A549 (cell line): ENCODE data around the gene MPL. TPM values are rescaled to one million over a fixed set of nuclear protein-coding genes. Genes with fewer than 3 reads are reported as not detected.

ENCODE experiments used
- ATAC-seq, 2 experiments: fragments of 200-7000 bp in 1 of 2; fragments of >200 bp in 1 of 2; cut with Nextera tagmentation in 1 of 2; cut with Tn5 transposase in 1 of 2; 3 replicates each; pipeline versions ENCODE4 v1.8.0 to v1.9.1; 2018 to 2020; ENCODE audit warnings: mild to moderate bottlenecking in 1 of 2, moderate library complexity in 1 of 2
- CTCF ChIA-PET: fragments of 300-600 bp; sonication (Branson Sonifier 250); formaldehyde crosslinking; extraction: SDS; loops from one replicate; lab custom pipeline; 2021; ENCODE audit warnings: antibody characterized with exemption, inconsistent platforms; lab: Yijun Ruan, JAX
- POLR2A ChIA-PET: fragments of 350-600 bp; formaldehyde crosslinking; extraction: SDS; loops from one replicate; lab custom pipeline; 2021; ENCODE audit warnings: antibody characterized with exemption, inconsistent platforms; lab: Yijun Ruan, JAX
- DNase-seq, 2 experiments: peaks; one replicate each; pipeline versions ENCODE4 v3.0.0 to v3.0.0-alpha.2; 2011 to 2016; ENCODE audit warnings: low read depth in 1 of 2, low spot score in 1 of 2
- FAIRE-seq: peaks from 2 replicates; lab custom pipeline; 2011; peaks lifted over from hg19 to GRCh38; lab: Jason Lieb, UNC
- H3K27ac ChIP-seq, 2 experiments: fragments of >200 bp; sonication (Bioruptor Twin); formaldehyde crosslinking; 3 replicates each; pipeline ENCODE4 v1.5.1; 2016 to 2017
- H3K4me1 ChIP-seq: fragments of >200 bp; sonication (Bioruptor Twin); formaldehyde crosslinking; 3 replicates; pipeline ENCODE4 v1.6.1; 2016
- H3K4me2 ChIP-seq: fragments of >200 bp; sonication (Bioruptor Twin); formaldehyde crosslinking; 3 replicates; pipeline ENCODE4 v1.6.1; 2016
- H3K4me3 ChIP-seq: fragments of >200 bp; sonication (Bioruptor Twin); formaldehyde crosslinking; 3 replicates; pipeline ENCODE4 v1.5.1; 2016
- H3K9me3 ChIP-seq: fragments of >200 bp; sonication (Bioruptor Twin); formaldehyde crosslinking; 3 replicates; pipeline ENCODE4 v1.6.1; 2016
- BHLHE40 ChIP-seq: IDR thresholded peaks from 2 replicates; pipeline ENCODE4 v1.6.1; 2012; ENCODE audit warnings: low read depth, low read length, inconsistent platforms
- CEBPB ChIP-seq, 2 experiments: fragments of >200 bp in 1 of 2; sonication (Bioruptor Twin) in 1 of 2; formaldehyde crosslinking in 1 of 2; IDR thresholded peaks; 2 replicates each; pipeline ENCODE4 v1.6.1; 2012 to 2016
- EP300 ChIP-seq, 2 experiments: fragments of >200 bp; sonication (Bioruptor Twin); formaldehyde crosslinking; IDR thresholded peaks; 2 replicates in 1 of 2; 3 replicates in 1 of 2; pipeline ENCODE4 v1.6.1; 2016 to 2017
- FOSB ChIP-seq: fragments of 250-450 bp; sonication (Bioruptor Pico); IDR thresholded peaks from 2 replicates; pipeline ENCODE4 v1.5.0; 2020; ENCODE audit warnings: mild to moderate bottlenecking, moderate library complexity
- FOSL2 ChIP-seq, 2 experiments: fragments of 450-650 bp in 1 of 2; fragments of >200 bp in 1 of 2; sonication (Bioruptor Twin) in 1 of 2; formaldehyde crosslinking; IDR thresholded peaks; 2 replicates each; pipeline versions ENCODE4 v1.5.0 to v1.6.1; 2016 to 2020; ENCODE audit warnings: mild to moderate bottlenecking in 1 of 2, moderate library complexity in 1 of 2
- FOXS1 ChIP-seq: fragments of 250-450 bp; sonication (Bioruptor Pico); IDR thresholded peaks from 2 replicates; pipeline ENCODE4 v1.5.0; 2020; ENCODE audit warnings: mild to moderate bottlenecking, moderate library complexity
- GATA3 ChIP-seq: IDR thresholded peaks from 2 replicates; pipeline ENCODE4 v1.6.1; 2012; ENCODE audit warnings: borderline replicate concordance
- HDAC2 ChIP-seq: fragments of 200-600 bp; sonication (generic); IDR thresholded peaks from 2 replicates; pipeline ENCODE4 v1.6.1; 2016
- HEYL ChIP-seq: fragments of 250-450 bp; sonication (Bioruptor Pico); IDR thresholded peaks from 2 replicates; pipeline ENCODE4 v1.8.0; 2021; ENCODE audit warnings: mild to moderate bottlenecking, moderate library complexity
- HOXB5 ChIP-seq: fragments of 250-450 bp; sonication (Bioruptor Pico); IDR thresholded peaks from 2 replicates; pipeline ENCODE4 v1.5.0; 2020; ENCODE audit warnings: mild to moderate bottlenecking, moderate library complexity
- KDM1A ChIP-seq: fragments of 200-600 bp; sonication (generic); IDR thresholded peaks from 2 replicates; pipeline ENCODE4 v1.6.1; 2016; ENCODE audit warnings: low read depth, mild to moderate bottlenecking
- MAZ ChIP-seq: fragments of 150-350 bp; IDR thresholded peaks from 2 replicates; pipeline ENCODE4 v1.6.1; 2014; ENCODE audit warnings: antibody characterized with exemption, low read depth, low read length, borderline replicate concordance
- NFE2L2 ChIP-seq: fragments of 150-350 bp; conservative IDR thresholded peaks from 2 replicates; pipeline ENCODE4 v1.6.1; 2014; ENCODE audit warnings: low read length
- NR3C1 ChIP-seq: fragments of >200 bp; sonication (Bioruptor Twin); formaldehyde crosslinking; IDR thresholded peaks from 3 replicates; pipeline ENCODE4 v1.6.1; 2017
- RAD21 ChIP-seq, 2 experiments: fragments of >200 bp in 1 of 2; sonication (Bioruptor Twin) in 1 of 2; formaldehyde crosslinking in 1 of 2; IDR thresholded peaks in 1 of 2; conservative IDR thresholded peaks in 1 of 2; 2 replicates in 1 of 2; 3 replicates in 1 of 2; pipeline ENCODE4 v1.6.1; 2012 to 2018; ENCODE audit warnings: inconsistent platforms in 1 of 2
- RFX5 ChIP-seq: fragments of 450-650 bp; IDR thresholded peaks from 2 replicates; pipeline ENCODE4 v1.7.1; 2014; ENCODE audit warnings: antibody characterized with exemption, mild to moderate bottlenecking, moderate library complexity
- TP53 ChIP-seq: fragments of 250-450 bp; sonication (Bioruptor Pico); IDR thresholded peaks from 2 replicates; pipeline ENCODE4 v1.5.0; 2021; ENCODE audit warnings: mild to moderate bottlenecking, moderate library complexity
- ZC3H11A ChIP-seq: fragments of 450-650 bp; IDR thresholded peaks from 2 replicates; pipeline ENCODE4 v1.6.1; 2014; ENCODE audit warnings: antibody characterized with exemption, mild to moderate bottlenecking
- ZFP36 ChIP-seq: fragments of 450-650 bp; IDR thresholded peaks from 2 replicates; pipeline ENCODE4 v1.6.1; 2014; ENCODE audit warnings: borderline replicate concordance; ENCODE audit not compliant: partially characterized antibody
- ZNF302 ChIP-seq: fragments of 250-450 bp; sonication (Bioruptor Pico); IDR thresholded peaks from 2 replicates; pipeline ENCODE4 v1.9.0; 2021; ENCODE audit warnings: inconsistent platforms, mild to moderate bottlenecking, moderate library complexity
- WGBS: methylation state at CpG from one replicate; pipeline ENCODE4 v1.1.6; 2017; ENCODE audit errors: missing lambda C conversion rate; 5-methylcytosine and 5-hydroxymethylcytosine counted together
- polyA plus RNA-seq, 4 experiments: library from polyadenylated mRNA; depleted of rRNA in 3 of 4; stranded (reverse); fragments of >200 nt; fragmentation: RNase III in 1 of 4; extraction: RNeasy Plus Mini Kit Qiagen cat#74134 plus additional on column Dnase treatment in 1 of 4; gene quantifications; 2 replicates in 3 of 4; 3 replicates in 1 of 4; pipeline ENCODE4 v1.2.3, GENCODE V29; 2011 to 2017
- TF ChIP-seq, protein P1 (sequence below): fragments of 200-600 bp; sonication (generic); IDR thresholded peaks from 2 replicates; pipeline ENCODE4 v1.6.1; 2016; ENCODE audit warnings: antibody characterized with exemption, mild to moderate bottlenecking, moderate library complexity
- TF ChIP-seq, protein P2 (sequence below): fragments of >200 bp; sonication (Bioruptor Twin); formaldehyde crosslinking; IDR thresholded peaks from 3 replicates; pipeline ENCODE4 v1.6.1; 2016
- TF ChIP-seq, protein P3 (sequence below): fragments of 250-450 bp; sonication (Bioruptor Pico); IDR thresholded peaks from 2 replicates; pipeline ENCODE4 v1.5.0; 2021; ENCODE audit warnings: mild to moderate bottlenecking, moderate library complexity, borderline replicate concordance

Gene MPL
- polyA plus RNA-seq, 2 of the 4 experiments (the other 2 are of a cell fraction), result not detected

DNA sequence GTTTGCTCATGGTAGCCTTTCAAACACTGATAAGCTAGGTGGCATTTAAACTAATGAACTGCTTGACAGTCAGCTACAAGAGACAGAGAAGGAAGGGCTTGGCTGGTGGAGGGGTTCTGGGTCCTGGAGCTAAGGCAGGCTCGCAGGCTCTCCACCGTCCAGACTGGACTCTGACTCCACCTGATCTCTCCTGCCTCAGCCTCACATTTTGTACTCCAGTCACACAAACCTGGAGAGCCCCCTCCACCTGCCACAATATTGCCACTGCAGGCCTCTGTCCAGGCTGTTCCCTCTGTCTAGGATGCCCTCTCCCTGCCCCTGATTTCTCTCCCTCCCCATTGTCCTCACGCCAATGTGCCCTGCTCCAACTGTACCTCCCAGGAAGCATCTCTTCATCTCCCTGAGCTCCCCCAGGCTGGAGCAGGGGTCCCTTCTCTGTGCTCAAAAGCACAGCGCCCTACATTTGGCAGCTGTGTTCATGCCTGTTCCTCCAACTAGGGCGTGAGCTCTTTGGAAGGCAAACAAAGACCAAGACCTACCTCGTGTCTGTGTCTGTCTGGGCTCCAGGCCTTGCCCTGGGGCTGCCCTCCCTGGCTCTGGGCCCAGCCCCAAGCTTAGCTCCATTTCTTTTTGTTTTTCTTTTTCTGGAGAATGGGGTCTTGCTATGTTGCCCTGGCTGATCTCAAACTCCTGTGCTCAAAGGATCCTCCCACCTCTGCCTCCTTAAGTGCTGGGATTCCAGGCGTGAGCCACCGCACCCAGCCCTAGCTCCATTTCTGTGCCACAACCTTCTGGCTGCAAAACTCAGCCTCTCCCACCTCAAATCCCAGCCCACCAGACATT is 33.9 kb upstream of the MPL start:
- H3K4me1 ChIP-seq, result no peaks in the 10 kb centered on the region
- WGBS, result 79% methylated on average over 8 of the region's 8 CpGs
- H3K4me2 ChIP-seq, result no peak overlapping the region
- no peaks in the 10 kb centered on the region for H3K9me3 ChIP-seq
- no peak overlapping the region for H3K4me3 ChIP-seq
- ChIA-PET POLR2A (no interaction called here), CTCF (interaction anchor here (0.8 kb wide), 1 partner anchor 13 kb away, joined by 3 read pairs; no protein-coding TSS in a partner anchor)
- TF ChIP-seq MAZ, result no peak
- no peak overlapping the region for H3K27ac ChIP-seq
- FAIRE-seq (no peak), DNase-seq (no peak), ATAC-seq (no peak)

DNA sequence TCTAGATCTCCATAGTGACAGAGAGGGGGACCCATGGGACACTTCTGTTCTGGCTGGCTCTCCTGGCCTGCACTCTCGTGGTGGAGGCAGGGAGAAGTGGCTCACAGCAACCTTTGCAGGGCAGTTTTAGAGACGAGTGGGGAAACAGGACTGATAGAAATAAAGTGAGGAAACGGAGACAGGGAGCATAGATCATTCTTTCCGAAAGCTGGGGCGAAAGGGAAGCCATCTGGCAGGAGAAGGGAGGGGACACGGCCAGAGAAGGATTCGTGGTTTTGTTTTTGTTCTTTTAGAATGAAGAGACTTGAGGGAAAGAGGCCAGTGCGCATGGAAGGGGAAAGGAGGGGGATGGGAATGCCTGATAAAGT is 33.3 kb upstream of the MPL start:
- WGBS, result 72% methylated on average over 8 of the region's 8 CpGs
- Histone ChIP-seq H3K4me3 (no peak overlapping the region), H3K27ac (no peak overlapping the region), H3K4me2 (no peak overlapping the region), H3K9me3 (no peaks in the 10 kb centered on the region), H3K4me1 (no peaks in the 10 kb centered on the region)
- TF ChIP-seq ZNF302, result no peak
- no peak for TF ChIP-seq FOSB
- TF ChIP-seq KDM1A, result no peak
- ChIA-PET CTCF (interaction anchor here (2.1 kb wide), 1 partner anchor 13 kb away, joined by 5 read pairs; no protein-coding TSS in a partner anchor), POLR2A (no interaction called here)
- FAIRE-seq, result no peak
- no peak for DNase-seq
- no peak for ATAC-seq

DNA sequence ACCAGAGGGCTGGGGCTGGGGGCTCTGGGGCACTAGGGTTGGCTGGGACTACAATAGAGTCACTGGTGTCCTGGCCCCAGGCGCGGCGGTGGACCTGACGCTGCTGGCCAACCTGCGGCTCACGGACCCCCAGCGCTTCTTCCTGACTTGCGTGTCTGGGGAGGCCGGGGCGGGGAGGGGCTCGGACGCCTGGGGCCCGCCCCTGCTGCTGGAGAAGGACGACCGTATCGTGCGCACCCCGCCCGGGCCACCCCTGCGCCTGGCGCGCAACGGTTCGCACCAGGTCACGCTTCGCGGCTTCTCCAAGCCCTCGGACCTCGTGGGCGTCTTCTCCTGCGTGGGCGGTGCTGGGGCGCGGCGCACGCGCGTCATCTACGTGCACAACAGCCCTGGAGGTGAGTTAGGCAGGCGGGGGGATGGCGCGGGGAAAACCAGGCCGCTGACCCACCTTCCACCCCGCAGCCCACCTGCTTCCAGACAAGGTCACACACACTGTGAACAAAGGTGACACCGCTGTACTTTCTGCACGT is 32.8 kb upstream of the MPL start:
- Histone ChIP-seq H3K4me2 (no peak overlapping the region), H3K9me3 (no peaks in the 10 kb centered on the region), H3K4me3 (no peak overlapping the region), H3K27ac (no peak overlapping the region), H3K4me1 (no peaks in the 10 kb centered on the region)
- 89% methylated on average over 29 of the region's 46 CpGs for WGBS
- DNase-seq (no peak), FAIRE-seq (no peak), ATAC-seq (no peak)
- TF ChIP-seq CEBPB (IDR thresholded peaks at IDR 0.05) (no peak), RFX5 (no peak), HDAC2 (no peak), FOSL2 (IDR thresholded peaks at IDR 0.05) (no peak), FOSL2 (CRISPR knock-in tag; IDR thresholded peaks at IDR 0.05) (no peak), GATA3 (no peak), NR3C1 (no peak), BHLHE40 (no peak), NFE2L2 (no peak), ZC3H11A (no peak), FOXS1 (CRISPR knock-in tag) (no peak), HOXB5 (no peak), RAD21 (conservative IDR thresholded peaks at IDR 0.05 in 1 of 2, IDR thresholded peaks at IDR 0.05 in 1 of 2) (no peak), HEYL (no peak), ZFP36 (no peak), EP300 (IDR thresholded peaks at IDR 0.05) (no peak), TP53 (no peak)
- TF ChIP-seq, protein P1, sequence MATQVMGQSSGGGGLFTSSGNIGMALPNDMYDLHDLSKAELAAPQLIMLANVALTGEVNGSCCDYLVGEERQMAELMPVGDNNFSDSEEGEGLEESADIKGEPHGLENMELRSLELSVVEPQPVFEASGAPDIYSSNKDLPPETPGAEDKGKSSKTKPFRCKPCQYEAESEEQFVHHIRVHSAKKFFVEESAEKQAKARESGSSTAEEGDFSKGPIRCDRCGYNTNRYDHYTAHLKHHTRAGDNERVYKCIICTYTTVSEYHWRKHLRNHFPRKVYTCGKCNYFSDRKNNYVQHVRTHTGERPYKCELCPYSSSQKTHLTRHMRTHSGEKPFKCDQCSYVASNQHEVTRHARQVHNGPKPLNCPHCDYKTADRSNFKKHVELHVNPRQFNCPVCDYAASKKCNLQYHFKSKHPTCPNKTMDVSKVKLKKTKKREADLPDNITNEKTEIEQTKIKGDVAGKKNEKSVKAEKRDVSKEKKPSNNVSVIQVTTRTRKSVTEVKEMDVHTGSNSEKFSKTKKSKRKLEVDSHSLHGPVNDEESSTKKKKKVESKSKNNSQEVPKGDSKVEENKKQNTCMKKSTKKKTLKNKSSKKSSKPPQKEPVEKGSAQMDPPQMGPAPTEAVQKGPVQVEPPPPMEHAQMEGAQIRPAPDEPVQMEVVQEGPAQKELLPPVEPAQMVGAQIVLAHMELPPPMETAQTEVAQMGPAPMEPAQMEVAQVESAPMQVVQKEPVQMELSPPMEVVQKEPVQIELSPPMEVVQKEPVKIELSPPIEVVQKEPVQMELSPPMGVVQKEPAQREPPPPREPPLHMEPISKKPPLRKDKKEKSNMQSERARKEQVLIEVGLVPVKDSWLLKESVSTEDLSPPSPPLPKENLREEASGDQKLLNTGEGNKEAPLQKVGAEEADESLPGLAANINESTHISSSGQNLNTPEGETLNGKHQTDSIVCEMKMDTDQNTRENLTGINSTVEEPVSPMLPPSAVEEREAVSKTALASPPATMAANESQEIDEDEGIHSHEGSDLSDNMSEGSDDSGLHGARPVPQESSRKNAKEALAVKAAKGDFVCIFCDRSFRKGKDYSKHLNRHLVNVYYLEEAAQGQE, result no peak
- TF ChIP-seq, protein P2, sequence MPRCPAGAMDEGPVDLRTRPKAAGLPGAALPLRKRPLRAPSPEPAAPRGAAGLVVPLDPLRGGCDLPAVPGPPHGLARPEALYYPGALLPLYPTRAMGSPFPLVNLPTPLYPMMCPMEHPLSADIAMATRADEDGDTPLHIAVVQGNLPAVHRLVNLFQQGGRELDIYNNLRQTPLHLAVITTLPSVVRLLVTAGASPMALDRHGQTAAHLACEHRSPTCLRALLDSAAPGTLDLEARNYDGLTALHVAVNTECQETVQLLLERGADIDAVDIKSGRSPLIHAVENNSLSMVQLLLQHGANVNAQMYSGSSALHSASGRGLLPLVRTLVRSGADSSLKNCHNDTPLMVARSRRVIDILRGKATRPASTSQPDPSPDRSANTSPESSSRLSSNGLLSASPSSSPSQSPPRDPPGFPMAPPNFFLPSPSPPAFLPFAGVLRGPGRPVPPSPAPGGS, result no peak
- TF ChIP-seq, protein P3, sequence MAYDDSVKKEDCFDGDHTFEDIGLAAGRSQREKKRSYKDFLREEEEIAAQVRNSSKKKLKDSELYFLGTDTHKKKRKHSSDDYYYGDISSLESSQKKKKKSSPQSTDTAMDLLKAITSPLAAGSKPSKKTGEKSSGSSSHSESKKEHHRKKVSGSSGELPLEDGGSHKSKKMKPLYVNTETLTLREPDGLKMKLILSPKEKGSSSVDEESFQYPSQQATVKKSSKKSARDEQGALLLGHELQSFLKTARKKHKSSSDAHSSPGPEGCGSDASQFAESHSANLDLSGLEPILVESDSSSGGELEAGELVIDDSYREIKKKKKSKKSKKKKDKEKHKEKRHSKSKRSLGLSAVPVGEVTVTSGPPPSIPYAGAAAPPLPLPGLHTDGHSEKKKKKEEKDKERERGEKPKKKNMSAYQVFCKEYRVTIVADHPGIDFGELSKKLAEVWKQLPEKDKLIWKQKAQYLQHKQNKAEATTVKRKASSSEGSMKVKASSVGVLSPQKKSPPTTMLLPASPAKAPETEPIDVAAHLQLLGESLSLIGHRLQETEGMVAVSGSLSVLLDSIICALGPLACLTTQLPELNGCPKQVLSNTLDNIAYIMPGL (CRISPR knock-in tag), result no peak
- ChIA-PET CTCF (interaction anchor here (2.1 kb wide), 1 partner anchor 12 kb away, joined by 5 read pairs; no protein-coding TSS in a partner anchor), POLR2A (no interaction called here)
